ENCODE results near the gene SIL1. TPM values are rescaled to one million over a fixed set of nuclear protein-coding genes. Genes with fewer than 3 reads are reported as not detected.

The SIL1 gene
- total RNA-seq, 1 donor from 2014 or later: 16.0 TPM

- no peak for DNase-seq (ENCODE audit: low read depth, low spot score)
- no peaks in the 10 kb centered on the region for H3K4me1 Mint-ChIP-seq
- no peaks in the 10 kb centered on the region for H3K9me3 Mint-ChIP-seq
- no peak overlapping the region for H3K27ac Mint-ChIP-seq (ENCODE audit: unreplicated experiment)
- H3K4me3 Mint-ChIP-seq: no peak overlapping the region
- H3K36me3 Mint-ChIP-seq (ENCODE audit: low read depth): no peaks in the 10 kb centered on the region
- H3K27me3 Mint-ChIP-seq (ENCODE audit: low read depth): no peaks in the 10 kb centered on the region
- TF ChIP-seq CTCF (conservative IDR thresholded peaks at IDR 0.05): no peak
These were observed 38.3 kb upstream of the SIL1 start for GRCh38 chr5:139236479-139236878.

GRCh38 chr5:139232147-139232724 is 34.1 kb upstream of the SIL1 start:
- no peaks in the 10 kb centered on the region for H3K9me3 Mint-ChIP-seq
- H3K36me3 Mint-ChIP-seq (ENCODE audit: low read depth): no peaks in the 10 kb centered on the region
- H3K4me3 Mint-ChIP-seq: no peak overlapping the region
- no peak for DNase-seq (ENCODE audit: low read depth, low spot score)
- no peaks in the 10 kb centered on the region for H3K27me3 Mint-ChIP-seq (ENCODE audit: low read depth)
- H3K27ac Mint-ChIP-seq (ENCODE audit: unreplicated experiment): peak overlapping the region; percentile 19
- no peaks in the 10 kb centered on the region for H3K4me1 Mint-ChIP-seq
- no peak for TF ChIP-seq CTCF (conservative IDR thresholded peaks at IDR 0.05)

DNA sequence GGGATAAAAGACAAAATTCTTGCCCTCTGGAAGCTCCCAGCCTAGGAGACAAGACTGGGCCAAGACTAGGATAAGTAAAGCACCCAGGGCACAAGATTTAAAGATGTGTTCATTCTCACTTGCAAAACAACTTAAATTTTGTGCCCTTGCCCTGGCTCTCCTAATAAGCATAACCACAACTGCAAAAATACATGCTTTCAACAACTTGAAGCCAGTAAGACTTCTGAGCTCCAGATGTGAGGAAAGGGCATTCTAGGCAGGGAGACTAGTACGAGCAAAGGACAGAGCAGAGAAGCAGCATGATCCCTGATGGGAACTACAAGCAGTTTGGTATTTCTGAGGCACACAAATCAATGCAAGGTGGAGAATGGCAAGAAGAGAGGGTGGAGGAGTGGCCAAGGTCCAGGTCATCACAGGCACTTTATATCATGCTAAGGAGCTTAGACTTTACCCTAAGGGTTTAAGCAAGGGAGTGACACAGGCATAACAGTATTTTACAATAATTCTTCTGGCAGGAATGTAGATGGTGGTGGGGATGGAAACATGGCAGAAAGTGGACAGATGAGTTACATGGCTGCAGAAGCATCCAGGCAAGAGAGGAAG is 30.1 kb upstream of the SIL1 start:
- H3K4me1 Mint-ChIP-seq: no peaks in the 10 kb centered on the region
- TF ChIP-seq CTCF (conservative IDR thresholded peaks at IDR 0.05): no peak
- DNase-seq (ENCODE audit: low read depth, low spot score): no peak
- no peaks in the 10 kb centered on the region for H3K9me3 Mint-ChIP-seq
- H3K27me3 Mint-ChIP-seq (ENCODE audit: low read depth): no peaks in the 10 kb centered on the region
- no peak overlapping the region for H3K27ac Mint-ChIP-seq (ENCODE audit: unreplicated experiment)
- H3K4me3 Mint-ChIP-seq: no peak overlapping the region
- no peaks in the 10 kb centered on the region for H3K36me3 Mint-ChIP-seq (ENCODE audit: low read depth)

DNA sequence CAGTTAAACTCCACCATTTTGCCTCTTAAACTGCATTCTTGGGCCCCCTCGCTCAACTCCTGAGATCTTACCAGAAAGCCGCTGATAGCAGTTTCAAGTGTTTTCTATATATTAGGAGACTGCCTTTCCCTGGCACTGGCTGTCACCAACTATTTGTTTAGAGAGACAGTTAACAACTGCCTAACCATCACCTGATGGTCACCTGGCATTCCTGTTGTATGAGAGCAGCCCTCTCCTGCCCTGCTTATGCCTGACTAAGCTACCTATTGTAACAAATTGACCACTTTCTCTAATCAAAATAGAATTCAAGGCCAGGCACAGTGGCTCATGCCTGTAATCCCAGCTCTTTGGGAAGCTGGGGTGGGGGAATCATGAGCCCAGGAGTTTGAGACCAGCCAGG is 28.0 kb upstream of the SIL1 start:
- Mint-ChIP-seq H3K27me3 (ENCODE audit: low read depth) (no peaks in the 10 kb centered on the region), H3K36me3 (ENCODE audit: low read depth) (no peaks in the 10 kb centered on the region), H3K9me3 (no peaks in the 10 kb centered on the region), H3K27ac (ENCODE audit: unreplicated experiment) (no peak overlapping the region), H3K4me3 (no peak overlapping the region), H3K4me1 (peaks cover 5% of the 10 kb centered on the region)
- DNase-seq (ENCODE audit: low read depth, low spot score): no peak
- no peak for TF ChIP-seq CTCF (conservative IDR thresholded peaks at IDR 0.05)

DNA sequence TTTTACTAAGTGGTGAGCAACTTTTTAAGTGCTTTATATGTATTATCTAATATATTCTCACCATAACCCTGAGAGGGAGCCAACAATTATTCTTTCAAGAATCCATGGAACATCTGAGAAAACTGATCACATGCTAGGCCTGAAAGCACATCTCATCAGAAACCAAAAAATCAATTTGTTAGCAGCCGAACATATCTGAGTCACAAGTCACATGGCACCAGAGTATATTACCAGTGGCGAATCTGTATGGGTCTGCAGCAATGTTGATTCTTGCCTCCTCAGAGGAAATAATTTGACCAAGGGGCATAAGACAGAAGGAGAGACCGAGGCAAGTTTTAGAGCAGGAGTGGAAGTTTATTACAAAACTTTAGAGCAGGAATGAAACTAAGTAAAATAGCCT is 25.3 kb upstream of the SIL1 start:
- Mint-ChIP-seq H3K4me3 (no peak overlapping the region), H3K36me3 (ENCODE audit: low read depth) (no peaks in the 10 kb centered on the region), H3K4me1 (peaks cover 5% of the 10 kb centered on the region), H3K27me3 (ENCODE audit: low read depth) (no peaks in the 10 kb centered on the region), H3K27ac (ENCODE audit: unreplicated experiment) (no peak overlapping the region), H3K9me3 (no peaks in the 10 kb centered on the region)
- no peak for TF ChIP-seq CTCF (conservative IDR thresholded peaks at IDR 0.05)
- DNase-seq (ENCODE audit: low read depth, low spot score): no peak

Measured in neural crest cell (in vitro differentiated cells).